ENCODE measurements around the gene OR14A2. TPM values are rescaled to one million over a fixed set of nuclear protein-coding genes. Genes with fewer than 3 reads are reported as not detected.
"Not testable (repeated sequence)": the region's sequence is repeated elsewhere in the genome, so short reads cannot be mapped to it uniquely, and the experiment has no call there.

The OR14A2 gene
- total RNA-seq, 1 donor from 2014 or later: not detected

DNA sequence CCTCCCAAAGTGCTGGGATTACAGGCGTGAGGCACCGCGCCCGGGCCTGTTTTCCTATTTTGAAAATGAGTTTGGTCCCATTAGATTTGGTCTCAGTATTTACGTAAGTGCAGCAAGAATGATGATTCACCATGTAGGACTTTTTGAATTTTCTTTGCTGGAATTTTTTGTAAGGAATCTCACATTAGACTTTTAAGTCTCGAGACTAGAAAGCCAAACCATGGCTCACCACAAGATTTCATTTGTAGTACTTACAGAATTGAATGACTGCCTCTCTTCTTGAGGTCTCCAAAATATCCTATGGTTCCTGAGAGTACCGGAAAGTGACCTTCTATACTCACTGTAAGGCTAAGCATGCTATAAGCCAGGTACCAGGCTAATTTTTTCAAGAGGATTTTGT is 325 bp downstream of the OR14A2 start:
- TF ChIP-seq, protein P1, sequence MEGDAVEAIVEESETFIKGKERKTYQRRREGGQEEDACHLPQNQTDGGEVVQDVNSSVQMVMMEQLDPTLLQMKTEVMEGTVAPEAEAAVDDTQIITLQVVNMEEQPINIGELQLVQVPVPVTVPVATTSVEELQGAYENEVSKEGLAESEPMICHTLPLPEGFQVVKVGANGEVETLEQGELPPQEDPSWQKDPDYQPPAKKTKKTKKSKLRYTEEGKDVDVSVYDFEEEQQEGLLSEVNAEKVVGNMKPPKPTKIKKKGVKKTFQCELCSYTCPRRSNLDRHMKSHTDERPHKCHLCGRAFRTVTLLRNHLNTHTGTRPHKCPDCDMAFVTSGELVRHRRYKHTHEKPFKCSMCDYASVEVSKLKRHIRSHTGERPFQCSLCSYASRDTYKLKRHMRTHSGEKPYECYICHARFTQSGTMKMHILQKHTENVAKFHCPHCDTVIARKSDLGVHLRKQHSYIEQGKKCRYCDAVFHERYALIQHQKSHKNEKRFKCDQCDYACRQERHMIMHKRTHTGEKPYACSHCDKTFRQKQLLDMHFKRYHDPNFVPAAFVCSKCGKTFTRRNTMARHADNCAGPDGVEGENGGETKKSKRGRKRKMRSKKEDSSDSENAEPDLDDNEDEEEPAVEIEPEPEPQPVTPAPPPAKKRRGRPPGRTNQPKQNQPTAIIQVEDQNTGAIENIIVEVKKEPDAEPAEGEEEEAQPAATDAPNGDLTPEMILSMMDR (IDR thresholded peaks at IDR 0.05; ENCODE audit: insufficient read depth, low read length, poor library complexity, severe bottlenecking): no peak
- Histone ChIP-seq H3K27me3 (ENCODE audit: control insufficient read depth, insufficient read depth, low read length) (no peaks in the 10 kb centered on the region), H3K4me3 (ENCODE audit: low read depth, low read length) (no peak overlapping the region), H3K36me3 (ENCODE audit: control insufficient read depth, insufficient read depth, low read length) (no peaks in the 10 kb centered on the region)
- DNase-seq (ENCODE audit: low read depth): no peak

DNA sequence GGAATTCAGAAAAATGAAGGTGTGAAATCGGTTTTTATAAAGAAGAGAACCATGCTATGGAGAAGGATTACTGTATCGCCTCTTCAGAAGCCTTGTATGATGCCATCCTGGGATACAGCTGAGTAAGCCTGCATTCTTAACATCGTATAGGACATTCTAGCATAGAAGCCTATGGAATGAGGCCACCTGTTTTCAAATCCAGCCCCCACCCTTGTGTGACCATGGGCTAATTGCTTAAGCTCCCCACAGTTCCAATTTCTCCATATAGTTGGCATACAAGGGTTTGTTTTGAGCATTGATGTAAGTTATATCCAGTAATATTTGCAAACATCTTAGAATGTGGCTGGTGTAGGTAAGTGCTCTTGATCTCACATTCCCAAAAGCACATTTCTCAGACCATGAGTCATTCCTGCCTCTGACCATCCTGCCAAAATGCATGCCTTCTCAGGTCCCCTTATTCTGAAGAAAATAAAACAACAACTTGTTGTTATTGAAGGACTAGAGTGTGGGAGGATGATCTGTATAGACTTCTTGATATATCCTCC is 1.5 kb downstream of the OR14A2 start:
- TF ChIP-seq, protein P1 (IDR thresholded peaks at IDR 0.05; ENCODE audit: insufficient read depth, low read length, poor library complexity, severe bottlenecking): no peak
- no peak for DNase-seq (ENCODE audit: low read depth)

DNA sequence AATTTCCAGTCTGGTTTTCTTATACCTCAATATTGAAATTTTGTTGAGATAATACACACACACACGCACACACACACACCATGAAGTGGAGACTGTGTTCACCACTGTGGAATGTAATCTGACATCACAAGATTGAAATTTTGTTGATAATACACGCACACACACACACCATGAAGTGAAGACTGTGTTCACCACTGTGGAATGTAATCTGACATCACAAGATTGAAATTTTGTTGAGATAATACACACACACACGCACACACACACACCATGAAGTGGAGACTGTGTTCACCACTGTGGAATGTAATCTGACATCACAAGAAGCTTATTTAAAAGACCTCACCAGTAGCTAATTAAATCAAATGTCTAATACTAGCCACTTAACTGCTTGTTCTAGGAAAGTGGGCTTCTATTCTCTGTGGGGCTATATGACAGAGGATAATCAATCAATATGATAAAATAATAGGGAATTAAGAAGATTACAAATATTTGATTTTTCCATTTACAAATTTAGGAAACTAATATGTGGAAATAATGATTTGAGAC is 5.7 kb downstream of the OR14A2 start:
- DNase-seq (ENCODE audit: low read depth); H3K27me3 ChIP-seq (ENCODE audit: control insufficient read depth, insufficient read depth, low read length): not testable (repeated sequence)

More for the DNA sequence above, 1.5 kb downstream of the OR14A2 start:
- H3K27me3 ChIP-seq (ENCODE audit: control insufficient read depth, insufficient read depth, low read length): no peaks in the 10 kb centered on the region
- no peak overlapping the region for H3K4me3 ChIP-seq (ENCODE audit: low read depth, low read length)
- H3K36me3 ChIP-seq (ENCODE audit: control insufficient read depth, insufficient read depth, low read length): no peaks in the 10 kb centered on the region

DNA sequence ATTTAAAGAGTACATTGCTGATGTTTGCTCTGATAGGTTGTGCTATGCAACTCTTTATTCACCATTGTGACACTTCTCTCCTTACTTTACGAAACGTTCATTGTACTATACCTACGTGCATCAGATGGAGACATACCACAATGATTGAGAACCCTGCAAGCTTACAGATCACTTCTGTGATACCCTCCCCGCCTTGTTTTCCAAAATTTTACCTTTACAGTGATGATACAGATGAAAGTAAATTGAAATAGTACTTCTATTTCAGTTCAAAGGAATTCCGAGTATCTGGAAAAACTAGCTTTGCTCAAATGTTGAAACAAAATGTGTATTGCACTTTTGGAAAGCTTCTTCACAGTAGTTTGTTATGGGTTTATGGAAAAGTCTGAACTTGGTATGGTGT is 6.2 kb downstream of the OR14A2 start:
- Histone ChIP-seq H3K4me3 (ENCODE audit: low read depth, low read length) (no peak overlapping the region), H3K27me3 (ENCODE audit: control insufficient read depth, insufficient read depth, low read length) (no peaks in the 10 kb centered on the region), H3K36me3 (ENCODE audit: control insufficient read depth, insufficient read depth, low read length) (no peaks in the 10 kb centered on the region)
- DNase-seq (ENCODE audit: low read depth): no peak
- TF ChIP-seq, protein P1 (IDR thresholded peaks at IDR 0.05; ENCODE audit: insufficient read depth, low read length, poor library complexity, severe bottlenecking): no peak

More for the DNA sequence above, 5.7 kb downstream of the OR14A2 start:
- H3K36me3 ChIP-seq (ENCODE audit: control insufficient read depth, insufficient read depth, low read length); H3K4me3 ChIP-seq (ENCODE audit: low read depth, low read length): not testable (repeated sequence)

DNA sequence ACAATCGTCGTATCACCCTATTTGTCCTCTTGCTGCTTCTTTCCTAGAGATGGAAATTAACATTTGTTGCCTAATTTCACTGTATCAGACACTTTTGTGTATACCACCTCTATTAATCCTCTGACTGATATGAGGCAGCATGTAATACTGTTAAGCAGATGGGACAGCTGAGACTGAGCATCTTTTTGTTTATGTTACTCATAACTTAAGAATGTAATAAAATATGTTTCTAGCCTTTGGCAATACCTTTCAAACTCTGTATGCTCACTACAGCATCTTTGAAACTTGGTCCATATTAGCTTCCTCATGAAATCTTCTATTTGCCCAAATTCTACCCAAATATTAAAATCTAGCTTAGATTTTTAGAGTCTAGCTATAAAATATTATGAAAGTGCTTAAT is 7.2 kb downstream of the OR14A2 start:
- TF ChIP-seq, protein P1 (IDR thresholded peaks at IDR 0.05; ENCODE audit: insufficient read depth, low read length, poor library complexity, severe bottlenecking): no peak
- no peaks in the 10 kb centered on the region for H3K36me3 ChIP-seq (ENCODE audit: control insufficient read depth, insufficient read depth, low read length)
- no peaks in the 10 kb centered on the region for H3K27me3 ChIP-seq (ENCODE audit: control insufficient read depth, insufficient read depth, low read length)
- H3K4me3 ChIP-seq (ENCODE audit: low read depth, low read length): no peak overlapping the region
- no peak for DNase-seq (ENCODE audit: low read depth)

DNA sequence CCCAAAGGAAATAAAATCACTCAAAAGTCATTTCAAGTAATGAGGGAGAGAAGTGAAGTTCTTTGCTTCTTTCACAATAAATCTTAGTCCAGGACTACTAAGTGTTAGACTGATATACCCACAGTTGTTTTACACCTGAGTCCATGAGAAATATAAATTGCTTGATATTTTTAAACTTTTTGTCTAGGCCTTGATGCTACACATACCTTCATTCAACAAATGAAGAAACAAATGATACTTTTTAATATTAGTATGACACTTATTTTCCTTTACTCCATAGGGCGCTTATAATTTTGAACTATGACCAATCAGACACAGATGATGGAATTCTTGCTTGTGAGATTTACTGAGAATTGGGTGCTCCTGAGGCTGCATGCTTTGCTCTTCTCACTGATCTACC is 9.6 kb downstream of the OR14A2 start, which contains the start of gene OR14K1:
TSS of gene OR14K1 (plus strand) at position 301 of the 400 bp plus-strand sequence. CDS start at position 301, 0 bp downstream.
- Histone ChIP-seq H3K4me3 (ENCODE audit: low read depth, low read length) (no peak within 1 kb of the TSS), H3K36me3 (ENCODE audit: control insufficient read depth, insufficient read depth, low read length) (no peaks in the 10 kb centered on the region), H3K27me3 (ENCODE audit: control insufficient read depth, insufficient read depth, low read length) (no peaks in the 10 kb centered on the region)
- DNase-seq (ENCODE audit: low read depth): no peak
- TF ChIP-seq, protein P1 (IDR thresholded peaks at IDR 0.05; ENCODE audit: insufficient read depth, low read length, poor library complexity, severe bottlenecking): no peak
